Bronchial epithelial cell (primary cell): ENCODE measurements around the gene RAB43. TPM values are rescaled to one million over a fixed set of nuclear protein-coding genes. Genes with fewer than 3 reads are reported as not detected.

Source experiments
- DNase-seq: peaks from one replicate; pipeline ENCODE4 v3.0.0-alpha.2; 2010; ENCODE audit warnings: low read depth
- FAIRE-seq: peaks from 2 replicates; lab custom pipeline; 2011; peaks lifted over from hg19 to GRCh38; lab: Jason Lieb, UNC
- H3K27me3 ChIP-seq: 2 replicates; pipeline ENCODE4 v1.5.1; 2011; ENCODE audit warnings: low read length; ENCODE audit not compliant: control insufficient read depth, insufficient read depth
- H3K36me3 ChIP-seq: 2 replicates; pipeline ENCODE4 v1.5.1; 2011; ENCODE audit warnings: low read length; ENCODE audit not compliant: control insufficient read depth, insufficient read depth
- H3K4me3 ChIP-seq: 2 replicates; pipeline ENCODE4 v1.5.1; 2011; ENCODE audit warnings: mild to moderate bottlenecking, low read depth, low read length, control low read depth
- CTCF ChIP-seq: IDR thresholded peaks from 2 replicates; pipeline ENCODE4 v1.5.1; 2011; ENCODE audit warnings: mild to moderate bottlenecking, moderate library complexity, low read length, control low read depth, inconsistent platforms; ENCODE audit not compliant: insufficient read depth, severe bottlenecking
- total RNA-seq: library from RNA; depleted of rRNA; stranded (reverse); fragments of >200 nt; gene quantifications from 2 replicates; pipeline ENCODE4 v1.2.1, GENCODE V29; 2014

Gene RAB43
- total RNA-seq, 1 donor from 2014 or later = 15.0 TPM

- DNase-seq (no peak), FAIRE-seq (peak; percentile 23)
- Histone ChIP-seq H3K4me3 (no peak overlapping the region), H3K27me3 (peaks cover 2% of the 10 kb centered on the region), H3K36me3 (no peaks in the 10 kb centered on the region)
- TF ChIP-seq CTCF = no peak
Measured at GRCh38 chr3:129040039-129040336, 81.6 kb downstream of the RAB43 start.

DNA sequence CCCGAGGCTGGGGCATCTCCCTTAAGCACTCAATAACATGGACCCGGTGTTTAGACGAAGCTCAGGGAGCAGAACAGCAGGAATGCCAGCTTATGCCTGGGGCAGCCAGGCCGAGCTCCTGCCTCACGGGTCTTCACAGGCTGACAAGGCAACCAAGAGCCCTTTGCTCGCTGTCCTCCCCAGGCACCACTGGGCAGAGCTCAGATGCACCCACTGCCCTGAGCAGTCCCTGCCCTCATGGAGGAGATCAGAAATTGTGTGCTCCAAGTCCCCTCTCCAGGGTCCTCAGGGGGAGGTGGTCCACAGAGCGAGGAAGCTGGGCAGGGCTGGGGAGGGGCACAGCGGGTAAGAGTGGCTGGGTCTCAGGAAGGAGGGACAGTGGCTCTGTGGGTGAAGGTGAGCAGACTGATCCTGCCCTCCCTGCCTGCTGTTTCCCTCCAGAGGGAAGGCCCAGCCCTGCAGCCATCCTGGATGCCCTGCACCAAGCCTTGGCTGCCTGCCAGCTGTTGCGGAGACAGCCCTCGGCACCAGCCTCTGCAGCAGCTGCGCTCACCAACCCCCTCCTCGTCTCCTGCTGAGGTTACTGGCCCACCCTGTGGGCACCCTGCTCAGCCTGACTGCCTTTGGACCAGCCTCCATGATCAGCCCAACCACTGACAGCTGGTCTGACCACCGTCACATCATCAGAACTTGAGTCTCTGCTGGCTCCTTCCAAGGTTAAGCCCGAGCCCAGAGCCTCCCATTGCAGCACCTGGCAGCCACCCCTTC, 82.1 kb downstream of the RAB43 start:
- Histone ChIP-seq H3K27me3 (peaks cover 2% of the 10 kb centered on the region), H3K4me3 (no peak overlapping the region), H3K36me3 (no peaks in the 10 kb centered on the region)
- DNase-seq (no peak), FAIRE-seq (no peak)
- no peak for TF ChIP-seq CTCF

- H3K4me3 ChIP-seq = no peak overlapping the region
- H3K36me3 ChIP-seq = no peaks in the 10 kb centered on the region
- TF ChIP-seq CTCF = no peak
- H3K27me3 ChIP-seq = peaks cover 2% of the 10 kb centered on the region
- DNase-seq (no peak), FAIRE-seq (no peak)
Measured at GRCh38 chr3:129038121-129038855, 83.3 kb downstream of the RAB43 start.

Other genes with a start within 250 kb of the RAB43 start
- gene ACAD9, start 242.2 kb downstream of the RAB43 start, total RNA-seq = 23.7 and 24.7 TPM in 2 replicates
- gene CFAP92, start 127.7 kb downstream of the RAB43 start, total RNA-seq = under 0.01 and 0.51 TPM in 2 replicates
- gene EFCC1, start 120.5 kb downstream of the RAB43 start, total RNA-seq = under 0.01 TPM in 1 of 2 replicates, not detected in the other
- not detected in 2 replicates for gene GP9, start 61.0 kb downstream of the RAB43 start, total RNA-seq
- 11.3 and 19.1 TPM in 2 replicates for gene ISY1, start 39.3 kb upstream of the RAB43 start, total RNA-seq
- gene CNBP, start 62.1 kb upstream of the RAB43 start, total RNA-seq = 371 and 535 TPM in 2 replicates
- 165 and 259 TPM in 2 replicates for gene COPG1, start 127.8 kb upstream of the RAB43 start, total RNA-seq
- gene HMCES, start 157.1 kb upstream of the RAB43 start, total RNA-seq = 30.5 and 35.6 TPM in 2 replicates